ENCODE results near the gene LHFPL5.

The LHFPL5 gene

GRCh38 chr6:35833536-35833935 is 28.4 kb downstream of the LHFPL5 start:
- TF ChIP-seq EP300 (IDR thresholded peaks at IDR 0.05; ENCODE audit: borderline replicate concordance) = no peak
- no peak for TF ChIP-seq NFIC (IDR thresholded peaks at IDR 0.05)
- no peak for TF ChIP-seq TAF1 (IDR thresholded peaks at IDR 0.05; ENCODE audit: low read depth)
- no peak for TF ChIP-seq MAX (IDR thresholded peaks at IDR 0.05)
- no peak for TF ChIP-seq FOXM1 (IDR thresholded peaks at IDR 0.05; ENCODE audit: borderline replicate concordance, low read depth)
- TF ChIP-seq CEBPB (IDR thresholded peaks at IDR 0.05) = no peak
- TF ChIP-seq EGR1 (IDR thresholded peaks at IDR 0.05) = no peak
- TF ChIP-seq YY1 (IDR thresholded peaks at IDR 0.05; ENCODE audit: low read depth) = no peak
- no peak for TF ChIP-seq ZBTB7A (IDR thresholded peaks at IDR 0.05; ENCODE audit: low read depth)
- TF ChIP-seq, protein P1, sequence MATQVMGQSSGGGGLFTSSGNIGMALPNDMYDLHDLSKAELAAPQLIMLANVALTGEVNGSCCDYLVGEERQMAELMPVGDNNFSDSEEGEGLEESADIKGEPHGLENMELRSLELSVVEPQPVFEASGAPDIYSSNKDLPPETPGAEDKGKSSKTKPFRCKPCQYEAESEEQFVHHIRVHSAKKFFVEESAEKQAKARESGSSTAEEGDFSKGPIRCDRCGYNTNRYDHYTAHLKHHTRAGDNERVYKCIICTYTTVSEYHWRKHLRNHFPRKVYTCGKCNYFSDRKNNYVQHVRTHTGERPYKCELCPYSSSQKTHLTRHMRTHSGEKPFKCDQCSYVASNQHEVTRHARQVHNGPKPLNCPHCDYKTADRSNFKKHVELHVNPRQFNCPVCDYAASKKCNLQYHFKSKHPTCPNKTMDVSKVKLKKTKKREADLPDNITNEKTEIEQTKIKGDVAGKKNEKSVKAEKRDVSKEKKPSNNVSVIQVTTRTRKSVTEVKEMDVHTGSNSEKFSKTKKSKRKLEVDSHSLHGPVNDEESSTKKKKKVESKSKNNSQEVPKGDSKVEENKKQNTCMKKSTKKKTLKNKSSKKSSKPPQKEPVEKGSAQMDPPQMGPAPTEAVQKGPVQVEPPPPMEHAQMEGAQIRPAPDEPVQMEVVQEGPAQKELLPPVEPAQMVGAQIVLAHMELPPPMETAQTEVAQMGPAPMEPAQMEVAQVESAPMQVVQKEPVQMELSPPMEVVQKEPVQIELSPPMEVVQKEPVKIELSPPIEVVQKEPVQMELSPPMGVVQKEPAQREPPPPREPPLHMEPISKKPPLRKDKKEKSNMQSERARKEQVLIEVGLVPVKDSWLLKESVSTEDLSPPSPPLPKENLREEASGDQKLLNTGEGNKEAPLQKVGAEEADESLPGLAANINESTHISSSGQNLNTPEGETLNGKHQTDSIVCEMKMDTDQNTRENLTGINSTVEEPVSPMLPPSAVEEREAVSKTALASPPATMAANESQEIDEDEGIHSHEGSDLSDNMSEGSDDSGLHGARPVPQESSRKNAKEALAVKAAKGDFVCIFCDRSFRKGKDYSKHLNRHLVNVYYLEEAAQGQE (IDR thresholded peaks at IDR 0.05; ENCODE audit: low read depth) = no peak
- no peak for TF ChIP-seq TCF12 (IDR thresholded peaks at IDR 0.05; ENCODE audit: low read depth)
- TF ChIP-seq, protein P2, sequence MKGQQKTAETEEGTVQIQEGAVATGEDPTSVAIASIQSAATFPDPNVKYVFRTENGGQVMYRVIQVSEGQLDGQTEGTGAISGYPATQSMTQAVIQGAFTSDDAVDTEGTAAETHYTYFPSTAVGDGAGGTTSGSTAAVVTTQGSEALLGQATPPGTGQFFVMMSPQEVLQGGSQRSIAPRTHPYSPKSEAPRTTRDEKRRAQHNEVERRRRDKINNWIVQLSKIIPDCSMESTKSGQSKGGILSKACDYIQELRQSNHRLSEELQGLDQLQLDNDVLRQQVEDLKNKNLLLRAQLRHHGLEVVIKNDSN (IDR thresholded peaks at IDR 0.05) = no peak
- TF ChIP-seq TEAD4 (IDR thresholded peaks at IDR 0.05) = no peak
- no peak for TF ChIP-seq RAD21 (IDR thresholded peaks at IDR 0.05; ENCODE audit: low read depth)
- no peak for TF ChIP-seq CREB1 (IDR thresholded peaks at IDR 0.05; ENCODE audit: low read depth)

DNA sequence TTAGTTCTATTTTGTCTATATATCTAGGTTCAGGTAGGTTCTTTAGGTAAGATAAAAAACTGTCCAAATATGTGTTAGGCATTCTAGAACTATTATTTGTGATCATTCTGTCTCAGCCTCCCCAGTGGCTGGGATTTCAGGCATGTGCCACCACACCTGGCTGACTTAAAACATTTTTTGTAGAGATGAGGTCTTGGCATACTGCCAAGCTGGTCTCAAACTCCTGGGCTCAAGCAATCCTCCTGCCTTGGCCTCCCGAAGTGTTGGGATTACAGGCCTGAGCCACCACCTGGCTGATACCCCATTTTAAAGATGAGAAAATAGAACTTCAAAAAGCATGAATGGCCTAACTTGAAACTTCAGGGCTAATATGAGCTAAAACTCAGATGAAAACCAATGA is 33.9 kb downstream of the LHFPL5 start:
- no peak for TF ChIP-seq TEAD4 (IDR thresholded peaks at IDR 0.05)
- peak; percentile 37; the same call in 1 of the 2 replicates for TF ChIP-seq NFIC (IDR thresholded peaks at IDR 0.05)

- TF ChIP-seq FOXM1 (IDR thresholded peaks at IDR 0.05; ENCODE audit: borderline replicate concordance, low read depth) = no peak
These were observed 37.2 kb downstream of the LHFPL5 start for GRCh38 chr6:35842381-35842780.

DNA sequence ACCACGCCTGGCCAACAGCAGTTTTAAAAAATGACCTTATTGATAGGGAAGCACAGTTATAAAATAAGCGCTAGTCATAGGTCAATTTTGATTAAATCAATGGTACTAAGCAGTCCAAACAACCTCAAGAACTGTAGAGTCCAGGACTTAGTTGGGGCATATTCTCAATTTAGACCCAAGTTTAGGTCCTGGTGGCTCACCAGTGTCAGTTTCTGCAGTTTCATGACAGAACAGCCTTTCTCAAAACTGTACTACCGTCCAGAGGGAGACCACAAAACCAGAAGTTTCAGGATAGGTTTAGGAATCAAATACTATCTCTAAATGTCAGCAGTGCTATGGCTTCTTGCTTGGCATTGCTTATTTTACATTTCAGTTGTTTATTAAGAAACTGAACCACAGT is 39.1 kb downstream of the LHFPL5 start:
- TF ChIP-seq, protein P1 (IDR thresholded peaks at IDR 0.05; ENCODE audit: low read depth) = no peak
- TF ChIP-seq TCF12 (IDR thresholded peaks at IDR 0.05; ENCODE audit: low read depth) = no peak
- no peak for TF ChIP-seq TAF1 (IDR thresholded peaks at IDR 0.05; ENCODE audit: low read depth)
- TF ChIP-seq, protein P2 (IDR thresholded peaks at IDR 0.05) = no peak
- no peak for TF ChIP-seq RAD21 (IDR thresholded peaks at IDR 0.05; ENCODE audit: low read depth)
- TF ChIP-seq NFIC (IDR thresholded peaks at IDR 0.05) = no peak
- no peak for TF ChIP-seq ZBTB7A (IDR thresholded peaks at IDR 0.05; ENCODE audit: low read depth)
- no peak for TF ChIP-seq YY1 (IDR thresholded peaks at IDR 0.05; ENCODE audit: low read depth)
- TF ChIP-seq TEAD4 (IDR thresholded peaks at IDR 0.05) = no peak
- no peak for TF ChIP-seq MAX (IDR thresholded peaks at IDR 0.05)
- TF ChIP-seq CREB1 (IDR thresholded peaks at IDR 0.05; ENCODE audit: low read depth) = no peak
- TF ChIP-seq FOXM1 (IDR thresholded peaks at IDR 0.05; ENCODE audit: borderline replicate concordance, low read depth) = no peak

GRCh38 chr6:35850208-35850607 is 45.1 kb downstream of the LHFPL5 start:
- TF ChIP-seq, protein P2 (IDR thresholded peaks at IDR 0.05) = no peak
- TF ChIP-seq NFIC (IDR thresholded peaks at IDR 0.05) (no peak), FOXM1 (IDR thresholded peaks at IDR 0.05; ENCODE audit: borderline replicate concordance, low read depth) (no peak), EP300 (IDR thresholded peaks at IDR 0.05; ENCODE audit: borderline replicate concordance) (no peak), YY1 (IDR thresholded peaks at IDR 0.05; ENCODE audit: low read depth) (no peak), ZBTB7A (IDR thresholded peaks at IDR 0.05; ENCODE audit: low read depth) (no peak), RAD21 (IDR thresholded peaks at IDR 0.05; ENCODE audit: low read depth) (no peak), TEAD4 (IDR thresholded peaks at IDR 0.05) (no peak), CREB1 (IDR thresholded peaks at IDR 0.05; ENCODE audit: low read depth) (no peak), TCF12 (IDR thresholded peaks at IDR 0.05; ENCODE audit: low read depth) (no peak), CEBPB (IDR thresholded peaks at IDR 0.05) (no peak), EGR1 (IDR thresholded peaks at IDR 0.05) (no peak)
- TF ChIP-seq, protein P1 (IDR thresholded peaks at IDR 0.05; ENCODE audit: low read depth) = no peak

All from Ishikawa (cell line).